Measurements from ENCODE around the gene PARPBP.
"Not testable (repeated sequence)": the region's sequence is repeated elsewhere in the genome, so short reads cannot be mapped to it uniquely, and the experiment has no call there.

The PARPBP gene, protein sequence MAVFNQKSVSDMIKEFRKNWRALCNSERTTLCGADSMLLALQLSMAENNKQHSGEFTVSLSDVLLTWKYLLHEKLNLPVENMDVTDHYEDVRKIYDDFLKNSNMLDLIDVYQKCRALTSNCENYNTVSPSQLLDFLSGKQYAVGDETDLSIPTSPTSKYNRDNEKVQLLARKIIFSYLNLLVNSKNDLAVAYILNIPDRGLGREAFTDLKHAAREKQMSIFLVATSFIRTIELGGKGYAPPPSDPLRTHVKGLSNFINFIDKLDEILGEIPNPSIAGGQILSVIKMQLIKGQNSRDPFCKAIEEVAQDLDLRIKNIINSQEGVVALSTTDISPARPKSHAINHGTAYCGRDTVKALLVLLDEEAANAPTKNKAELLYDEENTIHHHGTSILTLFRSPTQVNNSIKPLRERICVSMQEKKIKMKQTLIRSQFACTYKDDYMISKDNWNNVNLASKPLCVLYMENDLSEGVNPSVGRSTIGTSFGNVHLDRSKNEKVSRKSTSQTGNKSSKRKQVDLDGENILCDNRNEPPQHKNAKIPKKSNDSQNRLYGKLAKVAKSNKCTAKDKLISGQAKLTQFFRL

DNA sequence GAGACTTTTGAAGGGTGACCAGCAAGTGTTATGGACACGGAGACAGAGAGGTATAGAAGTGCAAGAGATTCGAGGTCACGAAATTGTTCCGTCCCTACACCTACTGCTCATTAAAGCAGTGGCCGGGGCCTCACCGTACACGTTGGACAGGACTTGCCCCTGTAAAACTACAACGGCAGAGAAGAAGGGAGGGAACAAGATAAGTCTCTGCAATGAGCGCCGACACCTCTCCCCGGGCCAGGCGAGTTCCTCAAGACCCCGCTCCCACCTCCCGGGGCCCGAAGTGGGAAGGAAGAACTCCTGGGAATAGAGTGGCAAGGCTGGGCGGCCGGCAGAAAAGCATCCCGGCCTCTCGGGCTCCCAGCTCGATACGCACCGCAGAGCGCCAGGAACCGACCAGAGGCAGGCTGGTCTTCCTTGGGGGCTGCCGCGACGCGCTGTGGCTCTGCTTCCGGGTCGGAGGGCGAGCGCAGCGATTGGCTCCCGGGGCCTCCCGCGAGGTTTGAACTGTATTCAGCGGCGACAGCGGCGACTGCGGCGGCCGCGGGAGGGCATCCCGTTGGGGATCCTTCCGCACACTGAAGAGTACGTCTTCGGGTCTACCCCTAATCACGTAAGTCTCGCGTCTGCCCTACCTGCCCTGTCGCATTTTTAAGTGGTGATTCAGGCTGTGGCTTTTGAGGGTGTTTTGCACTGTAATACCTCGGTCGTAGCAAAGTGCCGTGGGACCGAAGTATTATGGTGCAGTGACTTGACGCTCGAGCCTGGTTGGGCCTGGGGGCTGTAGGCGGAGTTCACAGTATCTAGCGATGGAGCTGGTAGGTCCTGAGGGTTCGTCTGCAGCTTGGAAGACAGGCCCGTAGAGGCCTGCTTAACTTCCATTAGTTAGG, at the start of gene PARPBP, which contains the start of gene NUP37:
PARPBP (plus strand) TSS at position 510 of the 890 bp plus-strand sequence. CDS start 3,706 bp downstream, outside the sequence.
NUP37 (minus strand) TSS at position 441 of the 890 bp plus-strand sequence. CDS start 1,596 bp downstream, outside the sequence.
- DNase-seq (ENCODE audit: low read depth in 2 of 2), result peak; percentile 49 to 52

DNA sequence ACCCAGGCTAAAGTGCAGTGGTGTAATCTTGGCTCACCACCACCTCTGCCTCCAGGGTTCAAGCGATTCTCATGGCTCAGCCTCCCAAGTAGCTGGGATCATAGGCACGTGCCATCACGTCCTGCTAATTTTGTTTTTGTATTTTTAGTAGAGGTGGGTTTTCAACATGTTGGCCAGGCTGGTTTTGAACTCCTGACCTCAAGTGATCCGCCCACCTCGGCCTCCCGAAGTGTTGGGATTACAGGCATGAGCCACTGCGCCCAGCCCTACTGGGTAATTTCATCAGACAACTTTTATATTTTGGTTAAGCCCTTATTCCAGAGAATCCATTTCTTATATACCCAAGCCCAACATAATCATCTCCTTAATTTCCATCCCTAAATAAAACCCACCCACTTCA, 47.9 kb upstream of the PARPBP start:
- DNase-seq (ENCODE audit: low read depth in 2 of 2), result not testable (repeated sequence)

DNA sequence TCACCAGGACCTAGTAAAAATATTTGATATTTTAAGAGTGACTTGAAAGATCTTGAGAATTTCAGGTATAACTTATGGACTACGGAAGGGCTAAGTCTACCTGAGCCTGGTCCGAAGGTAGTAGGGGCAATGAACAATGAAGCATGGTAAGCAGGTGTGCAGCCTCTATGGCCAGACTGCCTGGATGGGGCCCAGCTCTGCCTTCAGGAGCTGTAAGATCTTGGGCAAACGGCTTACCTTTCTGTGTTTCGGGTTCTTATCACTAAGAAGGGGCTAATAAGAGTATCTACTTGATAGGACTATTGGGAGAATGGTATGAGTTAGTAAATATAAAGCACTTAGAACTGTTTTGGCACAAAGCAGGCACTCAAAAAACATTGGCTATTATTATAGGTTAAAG, 39.1 kb upstream of the PARPBP start:
- DNase-seq (ENCODE audit: low read depth in 2 of 2), result no peak

DNA sequence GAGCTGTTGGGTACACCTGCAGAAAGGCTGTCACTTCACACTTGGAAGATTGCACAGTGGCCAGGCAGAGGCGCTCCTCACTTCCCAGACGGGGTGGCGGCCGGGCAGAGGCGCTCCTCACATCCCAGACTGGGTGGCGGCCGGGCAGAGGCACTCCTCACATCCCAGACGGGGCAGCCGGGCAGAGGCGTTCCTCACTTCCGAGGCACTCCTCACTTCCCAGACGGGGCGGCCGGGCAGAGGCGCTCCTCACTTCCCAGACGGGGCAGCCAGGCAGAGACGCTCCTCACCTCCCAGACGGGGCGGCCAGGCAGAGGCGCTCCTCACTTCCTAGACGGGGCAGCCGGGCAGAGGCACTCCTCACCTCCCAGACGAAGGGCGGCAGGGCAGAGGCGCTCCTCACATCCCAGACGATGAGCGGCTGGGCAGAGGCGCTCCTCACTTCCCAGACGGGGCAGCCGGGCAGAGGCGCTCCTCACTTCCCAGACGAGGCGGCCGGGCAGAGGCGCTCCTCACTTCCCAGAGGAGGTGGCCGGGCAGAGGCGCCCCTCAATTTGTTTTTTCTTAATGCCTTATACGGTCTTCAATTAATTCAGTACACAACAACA, 30.7 kb upstream of the PARPBP start:
- not testable (repeated sequence) for DNase-seq (ENCODE audit: low read depth in 2 of 2)

DNA sequence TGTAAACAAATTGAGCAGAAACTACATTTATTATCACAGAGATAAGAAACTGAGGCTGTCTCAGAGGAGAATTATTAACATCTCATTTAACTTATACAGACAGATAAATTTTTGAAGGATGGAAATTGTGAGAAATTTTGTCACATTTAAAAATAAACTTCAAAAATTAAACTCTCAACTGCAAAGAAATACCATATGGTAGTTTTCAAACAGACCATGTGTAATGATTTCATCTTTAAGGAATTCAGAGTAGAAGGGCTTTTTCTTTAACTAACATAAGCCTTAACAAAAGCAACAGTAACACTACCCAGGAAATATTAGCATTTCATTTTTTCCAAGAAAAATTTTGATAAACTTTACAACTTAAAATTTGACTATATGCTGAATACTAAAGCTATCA, 26.7 kb upstream of the PARPBP start:
- peak in 1 of 2 experiments; percentile 12 for DNase-seq (ENCODE audit: low read depth in 2 of 2)

DNA sequence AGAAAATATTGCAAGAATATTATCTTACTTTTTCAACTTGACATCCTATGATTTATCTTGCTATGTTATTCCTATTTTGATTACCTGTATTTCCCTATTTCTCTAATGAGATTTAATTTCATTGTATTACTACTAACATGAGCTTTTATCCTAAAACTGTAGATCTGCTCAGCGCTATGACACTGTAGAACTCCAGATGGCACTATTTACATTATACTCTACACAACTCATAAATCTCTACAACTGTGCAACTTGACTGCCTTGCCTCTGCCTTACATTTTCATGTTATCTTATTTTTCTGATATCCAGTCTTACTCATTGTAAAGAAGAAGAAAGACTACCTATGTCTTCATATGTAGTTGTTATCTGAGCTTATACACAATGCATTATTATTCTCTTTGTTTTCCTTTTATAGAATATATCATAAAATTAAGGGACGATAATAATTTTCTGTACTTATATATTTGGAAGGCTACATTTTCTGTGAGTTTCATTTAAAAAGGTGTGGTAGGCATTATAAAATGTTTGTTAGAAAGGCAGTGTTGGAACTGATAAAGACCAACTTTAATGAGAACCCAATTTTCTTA, 24.2 kb upstream of the PARPBP start:
- no peak for DNase-seq (ENCODE audit: low read depth in 2 of 2)

DNA sequence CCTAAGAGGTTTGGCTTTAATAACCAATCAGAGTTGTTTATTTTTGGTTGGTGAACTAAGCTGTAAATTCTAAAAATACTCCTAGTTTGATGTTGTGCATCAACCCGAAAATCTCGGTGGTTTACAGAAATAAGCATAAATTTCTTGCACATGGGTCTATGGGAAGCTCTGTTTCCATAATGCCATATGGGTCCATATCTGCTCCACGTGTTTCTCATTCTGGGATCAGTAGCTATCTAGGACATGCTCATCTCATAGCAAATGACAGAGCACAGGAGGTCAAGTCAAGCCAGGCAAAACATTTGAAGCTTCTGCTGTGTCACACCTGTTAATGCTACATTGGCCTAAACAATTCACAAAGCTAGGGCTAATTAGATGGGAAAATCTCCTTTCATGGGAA, 23.1 kb upstream of the PARPBP start:
- no peak for DNase-seq (ENCODE audit: low read depth in 2 of 2)

DNA sequence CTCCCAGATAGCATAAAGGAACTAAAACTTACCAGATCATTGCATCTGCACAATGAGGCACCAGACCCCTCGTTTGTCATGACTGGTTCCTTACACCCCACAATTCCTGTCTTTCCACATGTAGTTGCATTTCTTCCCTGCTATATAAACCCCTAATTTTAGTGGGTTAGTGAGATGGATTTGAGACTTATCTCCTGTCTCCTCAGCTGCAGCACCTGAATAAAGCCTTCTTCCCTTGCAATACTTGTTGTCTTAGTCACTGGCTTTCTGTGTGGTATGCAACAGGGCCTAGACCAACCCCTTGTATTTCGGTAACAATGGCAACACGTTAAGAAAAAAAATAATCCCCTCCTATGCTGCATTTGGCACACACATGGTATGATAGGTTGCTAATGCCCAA, 13.1 kb upstream of the PARPBP start:
- DNase-seq (ENCODE audit: low read depth in 2 of 2), result no peak

DNA sequence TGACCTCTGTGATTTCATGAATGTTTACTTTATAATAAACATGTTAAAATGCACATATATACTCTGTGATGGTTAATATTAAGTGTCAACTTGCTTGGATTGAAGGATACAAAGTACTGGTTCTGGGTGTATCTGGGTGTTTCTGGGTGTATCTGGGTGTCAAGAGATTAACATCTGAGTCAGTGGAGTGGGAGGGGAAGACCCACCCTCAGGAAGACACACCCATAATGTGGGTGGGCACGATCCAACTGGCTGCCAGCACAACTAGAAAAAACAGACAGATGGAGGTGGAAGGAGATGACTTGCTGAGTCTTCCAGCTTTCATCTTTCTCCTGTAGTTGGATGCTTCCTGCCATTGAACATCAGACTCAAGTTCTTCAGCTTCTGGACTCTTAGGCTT, 12.0 kb upstream of the PARPBP start:
- DNase-seq (ENCODE audit: low read depth in 2 of 2), result no peak

DNA sequence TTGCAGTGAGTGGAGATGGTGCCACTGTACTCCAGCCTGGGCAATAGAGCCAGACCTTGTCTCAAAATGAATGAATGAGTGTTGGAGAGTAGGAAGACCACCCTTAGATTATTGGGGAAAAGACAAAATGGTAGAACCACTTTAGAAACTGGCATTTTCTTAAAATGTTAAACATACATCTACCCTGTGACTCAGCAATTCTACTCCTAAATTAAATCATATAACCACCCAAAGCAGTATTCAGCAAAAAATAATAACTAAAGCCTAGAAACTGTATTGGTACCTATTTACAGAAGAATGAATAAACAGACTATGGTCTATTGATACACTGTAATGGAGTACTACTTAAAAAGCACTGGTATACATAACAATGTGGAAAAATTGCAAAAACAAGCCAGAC, 9.2 kb upstream of the PARPBP start:
- DNase-seq (ENCODE audit: low read depth in 2 of 2), result no peak

DNA sequence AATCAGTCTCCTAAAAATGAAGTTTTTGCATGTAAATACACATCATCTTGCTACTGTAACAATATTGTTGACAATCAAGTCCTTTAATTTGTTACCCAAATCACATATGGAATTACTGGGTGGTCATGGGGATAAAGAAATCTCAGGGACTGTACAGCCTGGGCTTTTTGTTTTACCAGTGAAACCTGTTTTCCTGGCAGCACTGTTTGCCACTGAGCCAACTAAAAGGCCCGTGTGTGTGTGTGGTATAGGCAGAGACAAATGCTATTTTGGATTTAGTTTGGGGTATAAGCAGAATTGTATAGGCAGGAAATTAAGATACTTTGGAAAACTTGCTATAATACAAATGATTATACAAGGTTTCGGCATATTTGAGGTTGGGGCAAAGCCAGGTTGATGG, 5.8 kb upstream of the PARPBP start:
- no peak for DNase-seq (ENCODE audit: low read depth in 2 of 2)

DNA sequence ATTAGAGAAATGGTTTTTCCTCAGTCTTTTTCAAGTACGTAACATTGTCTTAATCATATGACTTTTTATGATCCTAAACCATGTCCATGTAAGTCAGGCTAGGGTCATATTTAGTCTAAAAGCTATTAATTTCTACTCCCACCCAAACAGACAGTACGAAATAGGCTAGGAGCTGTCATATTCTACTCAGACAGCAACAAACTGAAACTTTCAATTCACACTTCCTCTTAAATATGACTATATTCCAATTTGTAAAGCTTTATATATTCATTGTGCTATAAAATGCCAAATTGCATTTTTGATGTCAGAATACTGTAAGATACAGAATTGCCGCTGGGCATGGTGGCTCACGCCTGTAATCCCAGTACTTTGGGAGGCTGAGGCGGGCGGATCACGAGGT, 3.6 kb upstream of the PARPBP start:
- DNase-seq (ENCODE audit: low read depth in 2 of 2), result no peak

DNA sequence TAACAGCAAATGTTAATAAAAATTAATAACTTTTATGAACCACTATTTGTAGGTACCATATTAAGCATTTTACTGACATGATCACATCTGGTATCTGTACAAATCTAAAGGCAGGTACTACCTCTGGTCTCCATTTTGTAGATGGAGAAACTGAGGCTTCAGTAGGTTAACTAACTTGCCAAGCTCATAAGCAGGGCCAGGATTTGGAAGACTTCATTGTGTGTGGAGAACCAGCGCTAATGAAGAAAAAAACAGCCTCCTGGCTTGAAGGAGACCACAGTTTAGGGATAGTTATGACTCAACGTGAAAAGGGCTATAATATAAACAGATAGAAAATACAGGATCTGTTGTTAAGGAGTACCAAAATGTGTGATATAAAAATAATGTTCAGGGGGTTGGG, 1.1 kb upstream of the PARPBP start:
- DNase-seq (ENCODE audit: low read depth in 2 of 2), result no peak

DNA sequence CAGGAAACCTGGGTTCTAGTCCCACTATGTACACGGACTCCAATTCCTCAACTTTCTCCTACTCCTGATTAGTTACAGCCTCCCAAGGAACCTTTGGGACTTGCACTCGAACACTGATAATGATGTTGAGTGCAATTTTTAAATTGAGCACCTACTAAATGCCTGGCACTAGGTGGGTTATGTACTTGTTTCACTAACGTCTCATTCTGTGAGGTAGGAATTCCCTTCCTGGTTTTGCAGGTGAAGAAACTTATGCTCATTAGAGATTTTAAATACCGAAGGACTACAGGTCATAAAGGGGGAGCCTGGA, 536 bp downstream of the PARPBP start:
- DNase-seq (ENCODE audit: low read depth in 2 of 2), result no peak

DNA sequence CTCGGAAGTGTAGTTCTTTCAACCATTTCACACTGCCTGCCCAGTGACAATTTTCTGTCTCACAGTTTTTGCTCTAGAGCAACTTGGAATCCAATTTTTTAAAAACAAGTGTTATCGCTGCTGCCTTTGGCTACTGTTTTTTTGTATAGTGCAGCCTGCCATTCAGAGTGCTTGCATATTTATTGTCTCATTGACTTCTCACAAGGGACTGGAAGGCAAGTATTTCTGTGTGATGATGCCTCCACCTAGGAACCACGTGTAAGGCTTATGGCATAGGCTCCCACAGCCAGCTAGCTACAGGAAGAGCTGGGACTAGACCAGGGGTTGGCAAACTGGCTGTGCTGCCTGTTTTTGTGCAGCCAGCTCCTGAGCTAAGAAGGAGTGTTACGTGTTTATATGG, 903 bp downstream of the PARPBP start:
- DNase-seq (ENCODE audit: low read depth in 2 of 2), result no peak

DNA sequence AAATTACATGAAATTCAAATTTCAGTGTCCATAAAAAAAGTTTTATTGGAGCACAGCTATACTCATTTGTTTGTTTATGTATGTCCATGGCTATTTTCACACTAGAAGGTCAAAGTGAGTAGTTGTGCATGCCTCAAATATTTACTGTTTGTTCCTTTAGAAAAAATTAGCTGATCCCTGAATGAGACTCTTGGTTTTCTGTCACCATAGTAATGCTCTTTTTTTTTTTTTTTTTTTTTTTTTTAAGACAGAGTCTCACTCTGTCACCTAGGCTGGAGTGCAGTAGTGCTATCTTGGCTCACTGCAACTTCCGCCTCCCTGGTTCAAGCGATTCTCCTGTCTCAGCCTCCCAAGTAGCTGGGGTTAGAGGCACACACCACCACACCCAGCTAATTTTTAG, 1.3 kb downstream of the PARPBP start:
- not testable (repeated sequence) for DNase-seq (ENCODE audit: low read depth in 2 of 2)

DNA sequence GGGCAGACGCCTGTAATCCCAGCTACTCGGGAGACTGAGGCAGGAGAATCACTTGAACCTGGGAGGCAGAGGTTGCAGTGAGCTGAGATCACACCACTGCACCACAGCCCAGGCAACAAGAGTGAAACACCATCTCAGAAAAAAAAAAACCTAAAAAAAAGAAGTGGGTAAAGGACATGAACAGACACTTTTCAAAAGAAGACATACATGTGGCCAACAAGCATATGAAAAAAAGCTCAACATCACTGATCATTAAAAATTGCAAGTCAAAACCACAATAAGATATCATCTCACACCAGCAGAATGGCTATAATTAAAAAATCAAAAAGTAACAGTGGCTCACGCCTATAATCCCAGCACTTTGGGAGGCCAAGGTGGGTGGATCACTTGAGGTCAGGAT, 10.7 kb downstream of the PARPBP start:
- not testable (repeated sequence) for DNase-seq (ENCODE audit: low read depth in 2 of 2)

DNA sequence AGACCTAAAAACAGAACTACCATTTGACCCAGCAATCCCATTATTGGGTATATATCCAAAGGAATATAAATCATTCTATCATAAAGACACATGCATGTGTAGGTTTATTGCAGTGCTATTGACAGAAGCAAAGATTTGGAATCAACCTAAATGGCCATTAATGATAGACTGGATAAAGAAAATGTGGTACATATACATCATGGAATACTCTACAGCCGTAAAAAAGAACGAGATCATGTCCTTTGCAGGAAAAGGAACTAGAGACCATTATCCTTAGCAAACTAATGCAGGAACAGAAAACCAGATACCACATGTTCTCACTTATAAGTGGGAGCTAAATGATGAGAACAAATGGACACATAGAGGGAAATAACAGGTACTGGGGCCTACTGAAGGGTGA, 11.5 kb downstream of the PARPBP start:
- DNase-seq (ENCODE audit: low read depth in 2 of 2), result not testable (repeated sequence)

DNA sequence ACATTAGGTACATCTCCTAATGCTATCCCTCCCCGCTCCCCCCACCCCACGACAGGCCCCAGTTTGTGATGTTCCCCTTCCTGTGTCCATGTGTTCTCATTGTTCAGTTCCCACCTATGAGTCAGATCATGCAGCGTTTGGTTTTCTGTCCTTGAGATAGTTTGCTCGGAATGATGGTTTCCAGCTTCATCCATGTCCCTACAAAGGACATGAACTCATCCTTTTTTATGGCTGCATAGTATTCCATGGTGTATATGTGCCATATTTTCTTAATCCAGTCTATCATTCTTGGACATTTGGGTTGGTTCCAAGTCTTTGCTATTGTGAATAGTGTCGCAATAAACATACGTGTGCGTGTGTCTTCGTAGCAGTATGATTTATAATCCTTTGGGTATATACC, 17.6 kb downstream of the PARPBP start:
- DNase-seq (ENCODE audit: low read depth in 2 of 2), result not testable (repeated sequence)

DNA sequence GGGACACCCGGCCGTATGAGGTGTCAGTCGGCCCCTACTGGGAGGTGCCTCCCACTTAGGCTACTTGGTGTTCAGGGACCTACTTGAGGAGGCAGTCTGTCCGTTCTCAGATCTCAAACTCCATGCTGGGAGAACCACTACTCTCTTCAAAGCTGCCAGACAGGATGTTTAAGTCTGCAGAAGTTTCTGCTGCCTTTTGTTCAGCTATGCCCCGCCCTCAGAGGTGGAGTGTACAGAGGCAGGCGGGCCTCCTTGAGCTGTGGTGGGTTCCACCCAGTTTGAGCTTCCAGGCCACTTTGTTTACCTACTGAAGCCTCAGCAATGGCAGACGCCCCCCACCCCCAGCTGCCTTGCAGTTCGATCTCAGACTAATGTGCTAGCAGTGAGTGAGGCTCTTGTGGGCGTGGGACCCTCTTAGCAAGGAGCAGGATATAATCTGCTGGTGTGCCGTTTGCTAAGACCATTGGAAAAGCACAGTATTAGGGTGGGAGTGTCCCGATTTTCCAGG, 22.9 kb downstream of the PARPBP start:
- not testable (repeated sequence) for DNase-seq (ENCODE audit: low read depth in 2 of 2)

DNA sequence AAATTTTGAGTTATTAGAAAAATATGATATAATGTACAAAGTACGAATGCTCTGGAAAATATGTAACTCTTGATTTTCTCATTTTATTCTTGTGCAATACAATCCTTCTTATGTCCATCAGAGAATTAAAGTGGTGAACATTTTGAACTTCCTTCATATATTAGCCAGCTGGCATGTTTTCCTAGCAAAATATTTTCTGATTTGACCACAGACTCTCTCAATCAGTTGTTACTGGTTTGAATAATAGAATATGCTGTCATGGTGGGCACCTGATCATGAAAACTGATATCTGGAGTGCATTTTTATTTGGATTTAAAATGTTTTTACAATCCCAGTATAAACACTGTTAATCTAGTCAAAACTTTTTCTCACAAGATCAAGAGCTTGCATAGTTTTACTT, 24.2 kb downstream of the PARPBP start:
- DNase-seq (ENCODE audit: low read depth in 2 of 2), result no peak

Data from fibroblast of skin of left biceps (primary cell).